Thymus (tissue), 14 donors: ENCODE data around the gene CRLF3. TPM values are rescaled to one million over a fixed set of nuclear protein-coding genes. Genes with fewer than 3 reads are reported as not detected.

Experiments used
- DNase-seq, 9 donors: peaks; one replicate each; pipeline ENCODE4 v3.0.0-alpha.2; 2013; ENCODE audit warnings: low spot score in 9 of 9, low read depth in 6 of 9, missing footprints in 1 of 9
- H3K27ac ChIP-seq, 2 donors: one replicate each; pipeline ENCODE4 v1.5.1; 2013; ENCODE audit warnings: control low read depth in 1 of 2, low read depth in 1 of 2, low read length in 1 of 2, mild to moderate bottlenecking in 1 of 2, moderate library complexity in 1 of 2
- H3K27me3 ChIP-seq, 2 donors: one replicate each; pipeline ENCODE4 v1.5.1; 2013; ENCODE audit warnings: low read length in 1 of 2; ENCODE audit not compliant: control insufficient read depth in 2 of 2, insufficient read depth in 1 of 2
- H3K36me3 ChIP-seq, 2 donors: one replicate each; pipeline ENCODE4 v1.5.1; 2013; ENCODE audit warnings: low read length in 1 of 2, mild to moderate bottlenecking in 1 of 2, moderate library complexity in 1 of 2; ENCODE audit not compliant: control insufficient read depth in 2 of 2, insufficient read depth in 2 of 2
- H3K4me1 ChIP-seq, 2 donors: one replicate each; pipeline ENCODE4 v1.5.1; 2013; ENCODE audit warnings: low read length in 2 of 2; ENCODE audit not compliant: control insufficient read depth in 2 of 2, insufficient read depth in 2 of 2
- H3K4me3 ChIP-seq, 2 donors: one replicate each; pipeline ENCODE4 v1.5.1; 2013; ENCODE audit warnings: low read length in 2 of 2, control low read depth in 1 of 2, mild to moderate bottlenecking in 1 of 2
- H3K9me3 ChIP-seq, 2 donors: one replicate each; pipeline ENCODE4 v1.5.1; 2013; ENCODE audit warnings: low read length in 1 of 2, mild to moderate bottlenecking in 1 of 2; ENCODE audit not compliant: control insufficient read depth in 2 of 2, insufficient read depth in 1 of 2
- WGBS: extraction: QIAGEN DNeasy Blood & Tissue Kit; methylation state at CpG from one replicate; pipeline ENCODE4 v1.1.7; 2013; 5-methylcytosine and 5-hydroxymethylcytosine counted together
- long read RNA-seq, 10 donors: transcript quantifications; one replicate each; lab custom pipeline, GENCODE V29; 2026
- polyA plus RNA-seq: library from polyadenylated mRNA; stranded (reverse); fragments of 200-250 nt; gene quantifications from one replicate; pipeline ENCODE4 v1.2.3, GENCODE V29; 2013
- total RNA-seq: library from RNA; stranded (reverse); fragments of 120-200 nt; gene quantifications from one replicate; pipeline ENCODE4 v1.2.4, GENCODE V29; 2013
- donor health status: healthy.

The CRLF3 gene
- 38.7 TPM for total RNA-seq
- polyA plus RNA-seq: 28.5 TPM
- long read RNA-seq, donor 1: 0 reads
- long read RNA-seq, donor 2: 0 reads
- long read RNA-seq, donor 3, transcript CRLF3-201 (8 exons, 2,957 nt): major isoform, 14 of 50 reads
- long read RNA-seq, donor 3, partial matches to known transcripts: 19 of 50 reads
- long read RNA-seq, donor 3, other reads (novel, unspliced or antisense): 17 of 50 reads
- long read RNA-seq, donor 4, transcript CRLF3-201 (8 exons, 2,957 nt): major isoform, 6 of 23 reads
- long read RNA-seq, donor 4, partial matches to known transcripts: 8 of 23 reads
- long read RNA-seq, donor 4, other reads (novel, unspliced or antisense): 9 of 23 reads
- long read RNA-seq, donor 5, transcript CRLF3-201 (8 exons, 2,957 nt): major isoform, 18 of 18 reads
- long read RNA-seq, donor 5, partial matches to known transcripts: 0 of 18 reads
- long read RNA-seq, donor 5, other reads (novel, unspliced or antisense): 0 of 18 reads
- long read RNA-seq, donor 6, transcript CRLF3-201 (8 exons, 2,957 nt): major isoform, 16 of 35 reads
- long read RNA-seq, donor 6, partial matches to known transcripts: 0 of 35 reads
- long read RNA-seq, donor 6, other reads (novel, unspliced or antisense): 19 of 35 reads
- long read RNA-seq, donor 7, transcript CRLF3-201 (8 exons, 2,957 nt): major isoform, 11 of 38 reads
- long read RNA-seq, donor 7, partial matches to known transcripts: 9 of 38 reads
- long read RNA-seq, donor 7, other reads (novel, unspliced or antisense): 18 of 38 reads
- long read RNA-seq, donor 8, transcript CRLF3-201 (8 exons, 2,957 nt): major isoform, 7 of 8 reads
- long read RNA-seq, donor 8, partial matches to known transcripts: 0 of 8 reads
- long read RNA-seq, donor 8, other reads (novel, unspliced or antisense): 0 of 8 reads
- long read RNA-seq, donor 9, transcript CRLF3-201 (8 exons, 2,957 nt): major isoform, 11 of 11 reads
- long read RNA-seq, donor 9, partial matches to known transcripts: 0 of 11 reads
- long read RNA-seq, donor 9, other reads (novel, unspliced or antisense): 0 of 11 reads
- long read RNA-seq, donor 10, partial matches to known transcripts: 7 of 10 reads
- long read RNA-seq, donor 10, other reads (novel, unspliced or antisense): 0 of 10 reads

- no peaks in the 10 kb centered on the region for H3K27me3 ChIP-seq
- DNase-seq: peak in 8 of 9 donors; percentile 75 to 96 (median 88)
- no peaks in the 10 kb centered on the region for H3K36me3 ChIP-seq
- H3K4me3 ChIP-seq: peak within 1 kb of the TSS; percentile 83 to 96
- H3K9me3 ChIP-seq: peaks cover 0 to 4% of the 10 kb centered on the region in 2 donors
- peak within 1 kb of the TSS; percentile 89 to 98 for H3K27ac ChIP-seq
- H3K4me1 ChIP-seq: peaks cover 15 to 38% of the 10 kb centered on the region in 2 donors
- WGBS: 9% methylated on average over 75 of the region's 75 CpGs
Observed at GRCh38 chr17:30824356-30825145, at the start of gene CRLF3. TSS of gene CRLF3 (minus strand) at chr17:30824692. CDS start at chr17:30824651, 41 bp downstream.

GRCh38 chr17:30869005-30869404 is 44.5 kb upstream of the CRLF3 start:
- Histone ChIP-seq H3K9me3 (no peaks in the 10 kb centered on the region), H3K27me3 (no peaks in the 10 kb centered on the region), H3K27ac (no peak overlapping the region), H3K36me3 (peaks cover 21 to 55% of the 10 kb centered on the region in 2 donors), H3K4me1 (no peaks in the 10 kb centered on the region), H3K4me3 (no peak overlapping the region)
- 98% methylated on average over 6 of the region's 6 CpGs for WGBS
- DNase-seq: no peak

- H3K27ac ChIP-seq: no peak overlapping the region
- WGBS: 97% methylated on average over 1 of the region's 1 CpG
- no peak for DNase-seq
- no peaks in the 10 kb centered on the region for H3K9me3 ChIP-seq
- H3K4me3 ChIP-seq: no peak overlapping the region
- no peaks in the 10 kb centered on the region for H3K4me1 ChIP-seq
- no peaks in the 10 kb centered on the region for H3K27me3 ChIP-seq
- H3K36me3 ChIP-seq: peaks cover 17 to 68% of the 10 kb centered on the region in 2 donors
Observed at GRCh38 chr17:30864636-30865035, 40.1 kb upstream of the CRLF3 start.

GRCh38 chr17:30858556-30859250 is 34.2 kb upstream of the CRLF3 start:
- no peak for DNase-seq
- Histone ChIP-seq H3K27ac (no peak overlapping the region), H3K9me3 (no peaks in the 10 kb centered on the region), H3K4me3 (no peak overlapping the region), H3K4me1 (no peaks in the 10 kb centered on the region), H3K27me3 (no peaks in the 10 kb centered on the region), H3K36me3 (peaks cover 25 to 60% of the 10 kb centered on the region in 2 donors)
- 98% methylated on average over 9 of the region's 9 CpGs for WGBS

- H3K4me1 ChIP-seq: no peaks in the 10 kb centered on the region
- peaks cover 22 to 51% of the 10 kb centered on the region in 2 donors for H3K36me3 ChIP-seq
- no peaks in the 10 kb centered on the region for H3K27me3 ChIP-seq
- DNase-seq: no peak
- H3K4me3 ChIP-seq: no peak overlapping the region
- 98% methylated on average over 3 of the region's 3 CpGs for WGBS
- H3K27ac ChIP-seq: no peak overlapping the region
- no peaks in the 10 kb centered on the region for H3K9me3 ChIP-seq
Observed at GRCh38 chr17:30854146-30854545, 29.7 kb upstream of the CRLF3 start.

- 97% methylated on average over 6 of the region's 6 CpGs for WGBS
- Histone ChIP-seq H3K36me3 (peaks cover 18 to 52% of the 10 kb centered on the region in 2 donors), H3K27ac (no peak overlapping the region), H3K4me1 (no peaks in the 10 kb centered on the region), H3K27me3 (no peaks in the 10 kb centered on the region), H3K4me3 (no peak overlapping the region), H3K9me3 (no peaks in the 10 kb centered on the region)
- DNase-seq: no peak
Observed at GRCh38 chr17:30848021-30848420, 23.5 kb upstream of the CRLF3 start.

GRCh38 chr17:30840771-30841170 is 16.3 kb upstream of the CRLF3 start:
- Histone ChIP-seq H3K4me3 (no peak overlapping the region), H3K4me1 (no peaks in the 10 kb centered on the region), H3K27ac (no peak overlapping the region), H3K27me3 (no peaks in the 10 kb centered on the region), H3K36me3 (peaks cover 14 to 56% of the 10 kb centered on the region in 2 donors), H3K9me3 (no peaks in the 10 kb centered on the region)
- DNase-seq: no peak
- WGBS: 95% methylated on average over 7 of the region's 7 CpGs

- peaks cover 12 to 44% of the 10 kb centered on the region in 2 donors for H3K36me3 ChIP-seq
- H3K9me3 ChIP-seq: no peaks in the 10 kb centered on the region
- WGBS: 97% methylated on average over 5 of the region's 5 CpGs
- H3K4me1 ChIP-seq: no peaks in the 10 kb centered on the region
- no peaks in the 10 kb centered on the region for H3K27me3 ChIP-seq
- no peak overlapping the region for H3K27ac ChIP-seq
- no peak for DNase-seq
- H3K4me3 ChIP-seq: no peak overlapping the region
Observed at GRCh38 chr17:30838202-30838807, 13.8 kb upstream of the CRLF3 start.
